Transverse colon (tissue), 4 donors: Measurements from ENCODE around the gene WDR35.

Experiments used
- CTCF ChIP-seq, 5 experiments: fragments of 200-600 bp in 3 of 5; fragments of 450-650 bp in 2 of 5; sonication (generic) in 3 of 5; IDR thresholded peaks; 1 replicate in 2 of 5; 2 replicates in 3 of 5; pipeline ENCODE4 v1.5.1; 2016 to 2017; ENCODE audit warnings: antibody characterized with exemption in 5 of 5, inconsistent platforms in 3 of 5, mild to moderate bottlenecking in 2 of 5, moderate library complexity in 1 of 5
- EP300 ChIP-seq: sonication (generic); formaldehyde crosslinking; IDR thresholded peaks from one replicate; pipeline ENCODE4 v1.6.1; 2017; ENCODE audit warnings: antibody characterized with exemption, low read depth
- POLR2A ChIP-seq: fragments of 450-650 bp; IDR thresholded peaks from one replicate; pipeline ENCODE4 v1.6.1; 2016; ENCODE audit warnings: antibody characterized with exemption, mild to moderate bottlenecking, moderate library complexity
- POLR2AphosphoS5 ChIP-seq, 3 donors: sonication (generic); formaldehyde crosslinking; IDR thresholded peaks; one replicate each; pipeline ENCODE4 v1.6.1; 2016; ENCODE audit warnings: antibody characterized with exemption in 3 of 3

- TF ChIP-seq CTCF (IDR thresholded peaks at IDR 0.05) (no peak), POLR2A (no peak), POLR2AphosphoS5 (IDR thresholded peaks at IDR 0.05) (no peak), EP300 (no peak)
These were observed 18.2 kb downstream of the WDR35 start for GRCh38 chr2:19971691-19972090.
